ENCODE results near the gene MED25.

DNA sequence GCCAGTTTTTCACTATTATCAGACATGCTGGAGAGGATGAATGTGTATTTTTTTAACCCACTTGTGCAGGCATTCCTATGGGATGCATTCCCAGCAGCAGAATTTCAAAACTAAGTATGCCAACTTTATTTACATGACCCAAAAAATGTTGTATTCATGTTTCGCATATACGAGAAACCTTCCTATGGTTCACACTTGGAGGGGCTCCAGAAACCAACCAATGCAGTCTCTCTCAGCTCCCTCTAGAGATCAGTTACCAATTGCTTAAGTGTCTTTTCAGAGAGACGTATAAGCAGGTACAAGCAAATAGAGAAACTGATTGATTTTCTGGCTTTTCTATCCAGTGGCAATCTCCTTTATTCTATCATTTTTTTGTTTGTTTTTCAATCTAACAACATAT, 27.3 kb downstream of the MED25 start:
- TF ChIP-seq GLIS3 (CRISPR knock-in tag; IDR thresholded peaks at IDR 0.05) (no peak), ESRRG (CRISPR knock-in tag; IDR thresholded peaks at IDR 0.05) (no peak), TOX (CRISPR knock-in tag; IDR thresholded peaks at IDR 0.05; ENCODE audit: borderline replicate concordance) (no peak), ZC3H10 (CRISPR knock-in tag; IDR thresholded peaks at IDR 0.05) (no peak), RARB (CRISPR knock-in tag; IDR thresholded peaks at IDR 0.05) (no peak), ISL1 (CRISPR knock-in tag; IDR thresholded peaks at IDR 0.05) (no peak), ARNTL (CRISPR knock-in tag; IDR thresholded peaks at IDR 0.05; ENCODE audit: borderline replicate concordance, low read depth) (no peak)
- TF ChIP-seq, protein P1, sequence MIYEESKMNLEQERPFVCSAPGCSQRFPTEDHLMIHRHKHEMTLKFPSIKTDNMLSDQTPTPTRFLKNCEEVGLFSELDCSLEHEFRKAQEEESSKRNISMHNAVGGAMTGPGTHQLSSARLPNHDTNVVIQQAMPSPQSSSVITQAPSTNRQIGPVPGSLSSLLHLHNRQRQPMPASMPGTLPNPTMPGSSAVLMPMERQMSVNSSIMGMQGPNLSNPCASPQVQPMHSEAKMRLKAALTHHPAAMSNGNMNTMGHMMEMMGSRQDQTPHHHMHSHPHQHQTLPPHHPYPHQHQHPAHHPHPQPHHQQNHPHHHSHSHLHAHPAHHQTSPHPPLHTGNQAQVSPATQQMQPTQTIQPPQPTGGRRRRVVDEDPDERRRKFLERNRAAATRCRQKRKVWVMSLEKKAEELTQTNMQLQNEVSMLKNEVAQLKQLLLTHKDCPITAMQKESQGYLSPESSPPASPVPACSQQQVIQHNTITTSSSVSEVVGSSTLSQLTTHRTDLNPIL (CRISPR knock-in tag; IDR thresholded peaks at IDR 0.05; ENCODE audit: low read depth): no peak
